GM19238 (cell line): ENCODE data around the gene SOCS3.
"Not testable (repeated sequence)": the region's sequence is repeated elsewhere in the genome, so short reads cannot be mapped to it uniquely, and the experiment has no call there.

Source experiments
- DNase-seq: peaks from one replicate; pipeline ENCODE4 v3.0.0; 2011; ENCODE audit warnings: low spot score; ENCODE audit not compliant: insufficient read length

The SOCS3 gene

GRCh38 chr17:78349891-78350642, 9.8 kb downstream of the SOCS3 start:
- no peak for DNase-seq

- DNase-seq: no peak
Measured at GRCh38 chr17:78348055-78348770, 11.7 kb downstream of the SOCS3 start.

GRCh38 chr17:78347453-78347852, 12.4 kb downstream of the SOCS3 start:
- DNase-seq: no peak

DNA sequence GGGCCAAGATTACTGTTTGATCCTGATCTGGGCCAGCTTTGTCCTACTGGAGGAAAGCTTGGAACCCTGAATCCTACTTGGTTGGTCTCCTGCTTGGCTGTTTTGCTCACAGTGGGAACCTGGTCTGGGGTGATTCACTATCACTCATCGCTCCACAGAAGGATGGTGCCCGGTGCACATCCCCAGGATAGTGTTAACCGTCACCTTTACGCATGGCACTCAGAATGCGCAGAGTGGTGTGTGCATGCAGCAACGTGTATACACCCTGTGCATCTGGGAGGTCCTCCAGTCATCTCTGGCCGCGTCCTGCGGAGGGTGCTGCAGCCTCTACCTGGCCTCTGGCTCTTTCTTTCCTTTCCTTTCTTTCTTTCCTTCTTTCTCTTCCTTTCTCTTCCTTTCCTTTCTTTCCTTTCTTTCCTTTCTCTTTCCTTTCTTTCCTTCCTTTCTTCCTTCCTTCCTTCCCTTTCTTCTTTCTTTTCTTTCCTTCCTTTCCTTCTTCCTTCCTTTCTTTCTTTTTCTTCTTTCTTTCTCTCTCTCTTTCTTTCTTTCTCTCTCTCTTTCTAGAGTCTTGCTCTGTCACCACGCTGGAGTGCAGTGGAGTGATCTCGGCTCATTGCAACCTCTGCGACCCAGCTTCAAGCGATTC, 13.1 kb downstream of the SOCS3 start:
- no peak for DNase-seq

GRCh38 chr17:78345791-78346494, 13.9 kb downstream of the SOCS3 start:
- no peak for DNase-seq

DNA sequence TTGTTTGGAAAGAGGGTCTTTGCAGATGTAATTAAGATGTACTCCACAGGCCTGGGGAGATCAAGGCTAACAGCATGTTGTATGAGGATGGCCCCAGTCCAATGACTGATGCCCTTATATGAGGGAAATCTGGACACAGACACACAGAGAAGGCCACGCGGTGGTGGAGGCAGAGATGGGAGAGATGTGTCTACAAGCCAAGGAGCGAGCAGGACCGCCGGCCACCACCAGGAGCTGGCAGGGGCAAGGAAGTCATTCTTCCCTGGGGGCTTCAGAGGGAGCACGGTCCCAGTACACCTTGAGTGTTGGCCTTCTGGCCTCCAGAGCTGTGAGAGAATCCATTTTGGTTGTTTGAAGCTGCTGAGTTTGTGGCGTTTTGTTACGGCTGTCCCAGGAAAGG, 14.7 kb downstream of the SOCS3 start:
- DNase-seq: no peak

- DNase-seq: no peak
Measured at GRCh38 chr17:78344666-78345065, 15.2 kb downstream of the SOCS3 start.

DNA sequence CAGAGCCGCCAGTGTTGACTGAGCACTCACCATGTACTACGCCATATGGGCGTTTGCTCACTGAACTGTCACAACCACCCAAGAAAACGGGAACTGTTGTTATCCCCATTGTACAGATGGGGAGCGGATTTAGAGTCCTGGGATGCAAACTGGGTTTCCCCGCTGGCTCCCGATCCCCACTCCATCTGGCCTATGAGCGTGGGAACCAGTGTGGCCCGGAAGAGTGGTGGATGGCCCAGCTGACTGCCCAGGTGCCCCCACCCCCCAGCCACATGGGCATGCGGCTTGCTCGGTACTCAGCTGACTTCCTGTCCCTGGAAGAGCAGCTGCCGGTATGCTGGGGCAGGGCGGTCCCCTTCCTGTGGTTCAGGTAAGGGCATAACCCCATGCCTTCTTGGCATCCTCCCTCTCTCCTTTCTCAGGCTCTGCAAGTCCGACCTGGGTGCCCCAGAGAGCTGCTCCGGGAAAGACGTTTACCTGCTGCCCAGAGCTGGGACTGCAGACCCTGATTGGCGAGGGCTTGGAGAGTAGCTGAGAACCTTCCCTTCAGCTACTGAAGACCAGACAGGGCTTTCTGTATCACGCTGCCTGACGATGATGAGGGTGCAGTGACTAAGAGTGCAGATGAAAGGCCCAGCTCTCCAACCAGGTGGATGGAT, 16.2 kb downstream of the SOCS3 start:
- peak; percentile 72 for DNase-seq

- no peak for DNase-seq
Measured at GRCh38 chr17:78343187-78343542, 16.7 kb downstream of the SOCS3 start.

DNA sequence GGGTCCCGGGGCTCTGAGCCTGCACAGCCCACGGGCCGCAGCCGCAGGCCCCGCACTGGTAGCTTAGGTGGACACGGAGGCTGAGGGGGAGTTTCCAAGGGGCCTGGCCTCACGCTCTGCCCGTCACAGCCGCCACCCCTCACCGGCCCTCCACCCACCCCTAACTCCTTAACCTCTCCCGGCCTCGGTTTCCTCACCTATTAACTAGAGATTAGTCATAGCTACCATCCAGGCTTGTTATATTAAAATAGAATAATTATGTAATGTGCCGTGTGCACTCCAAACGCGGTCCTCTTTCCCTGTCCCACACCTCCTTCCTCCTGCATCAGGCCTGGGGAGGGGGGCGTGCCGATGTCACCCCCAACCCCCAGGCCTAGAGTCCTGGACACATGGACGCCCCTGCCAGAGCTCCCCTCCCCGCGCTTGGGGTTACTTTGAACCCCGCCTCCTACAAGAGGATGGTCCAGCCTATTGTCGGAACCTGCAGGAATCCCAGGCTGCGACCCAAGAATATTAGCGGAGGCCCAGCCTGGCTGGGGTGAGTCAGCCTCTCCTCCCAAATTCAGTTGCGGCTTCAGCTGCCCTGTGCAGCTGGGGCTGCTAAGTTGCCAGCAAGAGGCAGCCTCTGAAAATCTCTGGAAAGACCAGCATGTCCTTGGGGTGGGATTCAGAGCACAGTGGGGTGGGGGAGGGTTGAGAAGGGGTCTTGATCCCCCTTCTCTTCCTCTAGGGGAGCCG, 17.3 kb downstream of the SOCS3 start:
- DNase-seq: no peak

DNA sequence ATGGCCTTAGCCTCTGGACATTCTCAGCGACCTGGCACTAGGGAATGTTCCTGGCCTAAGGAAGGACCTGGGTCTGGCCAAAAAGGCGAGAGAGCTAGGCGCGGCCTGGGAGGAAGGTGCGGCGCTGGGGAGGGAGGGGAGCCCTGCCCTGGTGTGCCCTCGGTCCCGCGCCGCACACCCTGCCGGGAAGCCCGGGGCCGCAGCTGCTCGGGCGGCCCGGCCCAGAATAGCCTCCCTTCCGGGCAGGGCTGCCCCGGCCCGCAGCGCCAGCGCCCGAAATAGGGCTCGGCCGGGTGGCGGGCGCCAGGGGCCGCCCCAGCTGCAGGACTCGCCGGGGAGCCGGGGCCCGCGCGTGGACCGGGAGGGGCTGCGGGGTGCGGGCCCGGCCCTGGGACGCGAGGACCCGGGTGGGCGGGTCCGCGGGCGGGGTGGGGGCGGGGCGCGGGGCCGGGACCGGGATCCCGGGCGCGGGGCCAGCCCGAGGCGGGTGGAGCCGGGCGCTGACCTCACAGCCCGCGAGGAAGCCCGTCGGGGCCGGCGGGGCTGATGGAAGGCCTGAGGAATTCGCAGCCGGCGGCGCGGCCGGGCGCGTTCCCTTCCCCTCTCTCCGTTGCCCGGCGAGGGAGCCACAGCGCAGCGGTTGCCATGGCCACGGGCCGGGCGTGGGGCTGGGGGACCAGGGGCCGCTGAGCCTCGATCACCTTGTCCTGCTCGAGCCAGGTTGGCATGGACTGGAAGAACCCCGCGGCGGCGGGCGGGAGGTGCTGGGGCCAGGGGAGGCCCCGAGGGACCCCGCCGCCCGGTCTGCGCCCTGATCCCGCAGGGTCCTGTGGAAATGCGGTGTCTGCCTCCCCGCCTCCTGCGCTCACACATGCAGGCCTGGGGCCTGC, 18.1 kb downstream of the SOCS3 start:
- DNase-seq: peak; percentile 37

DNA sequence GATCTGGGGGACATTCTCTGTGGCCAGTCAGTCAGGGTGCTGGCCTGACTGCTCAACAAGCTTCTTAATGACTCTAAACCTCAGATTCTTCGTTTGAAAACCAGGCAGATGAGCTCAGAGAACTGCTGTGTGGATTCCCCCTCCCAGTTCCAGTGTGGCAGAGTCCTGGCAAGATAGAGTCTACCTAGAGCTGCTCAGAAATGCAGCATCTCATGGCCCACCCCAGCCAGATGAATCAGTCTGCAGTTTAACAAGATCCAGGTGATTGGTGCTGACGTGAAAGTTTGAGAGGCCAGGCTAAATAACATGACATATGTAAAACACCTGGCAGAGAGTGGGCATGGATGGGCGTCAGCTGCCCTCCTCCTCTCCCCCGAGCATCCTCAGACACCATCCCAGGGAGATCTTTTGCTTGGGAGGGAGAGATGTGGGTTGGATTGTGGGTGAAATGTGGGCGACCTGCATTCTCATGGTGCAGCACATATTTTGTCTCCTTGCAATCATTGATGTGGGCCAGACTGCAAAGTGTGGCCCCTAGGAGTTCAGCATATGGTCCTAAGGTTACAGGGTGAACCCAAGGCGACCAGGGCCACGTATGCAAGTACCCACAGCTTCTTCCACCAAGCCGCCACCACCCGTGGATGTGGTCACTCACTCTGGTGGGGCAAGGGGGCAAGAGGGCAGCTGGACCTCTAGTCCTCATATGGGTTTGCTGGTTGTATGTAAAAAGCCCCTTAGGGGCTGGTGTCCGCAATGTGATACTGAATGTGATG, 19.5 kb downstream of the SOCS3 start:
- DNase-seq: no peak

DNA sequence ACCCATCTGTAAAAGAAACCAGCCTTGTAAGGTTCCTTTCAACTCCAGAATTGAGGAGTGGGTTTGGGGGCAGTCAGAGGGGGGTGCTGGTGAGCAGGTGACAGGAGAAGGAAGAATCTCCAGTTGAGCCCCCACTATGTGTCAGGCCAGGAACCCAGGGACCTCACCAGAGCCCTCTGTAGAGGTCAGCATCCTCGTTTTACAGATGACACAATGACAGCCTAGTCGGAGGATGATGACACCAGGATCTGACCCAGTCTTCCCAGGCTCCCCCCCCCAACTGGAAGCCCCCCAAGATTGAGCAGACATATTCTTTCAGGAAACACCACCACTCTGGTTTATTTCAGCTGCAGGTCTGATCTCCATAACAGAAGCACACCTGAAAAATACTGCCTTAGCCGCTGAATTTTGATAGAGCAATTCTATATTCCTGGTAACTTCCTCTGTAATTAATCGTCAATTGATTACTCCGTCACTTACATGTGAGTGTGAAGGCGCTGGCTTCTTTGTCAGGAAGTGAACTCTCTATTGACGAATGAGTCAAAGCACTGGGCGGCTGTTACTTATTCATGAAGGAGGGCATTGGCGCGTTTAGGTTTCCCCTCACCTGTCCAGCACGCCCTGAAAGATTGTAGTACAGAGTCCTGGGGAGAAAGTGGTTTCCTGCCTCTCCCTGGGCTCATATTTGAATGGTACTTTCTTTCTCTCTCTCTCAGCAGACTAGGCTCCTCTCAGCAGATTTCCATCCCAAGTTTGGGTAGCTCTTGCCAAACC, 21.2 kb downstream of the SOCS3 start:
- DNase-seq: peak; percentile 64

GRCh38 chr17:78337244-78338109, 22.4 kb downstream of the SOCS3 start:
- peak; percentile 75 for DNase-seq

DNA sequence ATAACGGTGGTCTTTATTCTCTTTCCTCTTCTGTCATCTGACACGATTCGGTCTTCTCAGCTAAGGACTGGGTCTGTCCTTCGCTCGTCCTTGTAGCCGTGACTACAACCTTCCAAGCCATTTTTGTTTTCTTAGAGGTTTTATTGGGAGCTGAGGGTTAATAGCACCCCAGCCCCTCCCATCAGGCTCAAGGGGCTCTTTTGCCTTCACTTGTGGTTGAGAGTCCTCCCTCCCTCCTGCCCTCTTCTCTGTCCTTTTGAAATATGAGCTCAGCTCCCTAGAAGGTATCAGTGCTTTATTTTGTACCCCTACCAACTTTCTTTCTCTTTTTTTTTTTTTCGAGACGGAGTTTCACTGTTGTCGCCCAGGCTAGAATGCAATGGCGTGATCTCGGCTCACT, 24.7 kb downstream of the SOCS3 start:
- no peak for DNase-seq

DNA sequence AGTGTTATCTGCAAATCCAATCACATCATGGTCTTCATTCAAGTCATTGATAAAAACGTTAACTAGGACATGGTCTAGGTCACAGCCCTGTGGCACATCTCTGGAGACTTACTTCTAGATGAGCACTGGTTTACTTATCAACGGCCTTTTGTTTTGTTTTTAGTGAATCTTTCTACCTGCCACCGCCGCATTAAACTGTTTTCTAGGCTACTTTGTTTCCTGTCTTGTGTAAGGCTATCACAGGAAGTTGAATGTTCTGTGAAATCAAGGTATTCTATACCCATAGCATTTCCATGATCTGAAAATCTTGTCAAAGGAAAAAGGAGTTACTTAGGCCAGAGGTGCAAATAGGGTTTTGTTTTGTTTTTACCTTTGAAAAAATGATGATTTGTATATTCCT, 26.9 kb downstream of the SOCS3 start:
- DNase-seq: no peak

GRCh38 chr17:78331355-78331754, 28.5 kb downstream of the SOCS3 start:
- DNase-seq: not testable (repeated sequence)
